GM23338 (cell line): Measurements from ENCODE around the gene ANKHD1. TPM values are rescaled to one million over a fixed set of nuclear protein-coding genes. Genes with fewer than 3 reads are reported as not detected.

Source experiments
- ATAC-seq: fragments of 200-7000 bp; cut with Tn5 transposase; 3 replicates; pipeline ENCODE4 v1.9.1; 2020
- DNase-seq: peaks from one replicate; pipeline ENCODE4 v3.0.0-alpha.2; 2015; ENCODE audit warnings: low spot score
- H2AFZ ChIP-seq: fragments of 200-600 bp; sonication (generic); 2 replicates; pipeline ENCODE4 v1.8.0; 2016; ENCODE audit warnings: antibody characterized with exemption, mild to moderate bottlenecking, moderate library complexity
- H3F3A ChIP-seq: fragments of 200-600 bp; sonication (generic); replicated peaks from 2 replicates; pipeline ENCODE4 v1.8.0; 2017; ENCODE audit warnings: antibody characterized with exemption, mixed run types, low read depth
- H3K27ac ChIP-seq: fragments of 200-600 bp; sonication (generic); 2 replicates; pipeline ENCODE4 v1.6.1; 2016; ENCODE audit warnings: low read depth
- H3K27me3 ChIP-seq: fragments of 200-600 bp; sonication (generic); 2 replicates; pipeline ENCODE4 v1.8.0; 2016; ENCODE audit warnings: mild to moderate bottlenecking, mixed run types, moderate library complexity; ENCODE audit not compliant: insufficient read depth
- H3K36me3 ChIP-seq: fragments of 200-600 bp; sonication (generic); 2 replicates; pipeline ENCODE4 v1.8.0; 2016; ENCODE audit warnings: mild to moderate bottlenecking; ENCODE audit not compliant: insufficient read depth
- H3K4me1 ChIP-seq: fragments of 200-600 bp; sonication (generic); 2 replicates; pipeline ENCODE4 v1.8.0; 2016; ENCODE audit warnings: mild to moderate bottlenecking, moderate library complexity; ENCODE audit not compliant: insufficient read depth
- H3K4me2 ChIP-seq: fragments of 200-600 bp; sonication (generic); 2 replicates; pipeline ENCODE4 v1.7.1; 2017; ENCODE audit warnings: mixed run types
- H3K4me3 ChIP-seq: fragments of 200-600 bp; sonication (generic); 2 replicates; pipeline ENCODE4 v1.6.1; 2016; ENCODE audit warnings: mixed run types
- H3K79me2 ChIP-seq: fragments of 200-600 bp; sonication (generic); replicated peaks from 2 replicates; pipeline ENCODE4 v1.8.0; 2017; ENCODE audit warnings: mild to moderate bottlenecking; ENCODE audit not compliant: insufficient read depth
- H3K9me2 ChIP-seq: fragments of 200-600 bp; sonication (generic); 2 replicates; pipeline ENCODE4 v1.8.0; 2017; ENCODE audit not compliant: insufficient read depth
- H4K20me1 ChIP-seq: fragments of 200-600 bp; sonication (generic); replicated peaks from 2 replicates; pipeline ENCODE4 v1.8.0; 2017; ENCODE audit warnings: mild to moderate bottlenecking; ENCODE audit not compliant: insufficient read depth
- H3K27ac Mint-ChIP-seq: 2 replicates; pipeline ENCODE4 v1.8.0; 2020; ENCODE audit warnings: inconsistent platforms, mild to moderate bottlenecking, moderate library complexity, mixed read lengths
- H3K27me3 Mint-ChIP-seq: 3 replicates; pipeline ENCODE4 v1.8.0; 2022; ENCODE audit warnings: low read depth, mild to moderate bottlenecking, moderate library complexity, mixed read lengths, inconsistent platforms; ENCODE audit not compliant: insufficient read depth, poor library complexity
- H3K36me3 Mint-ChIP-seq: 3 replicates; pipeline ENCODE4 v1.8.0; 2021; ENCODE audit warnings: low read depth, mild to moderate bottlenecking, inconsistent platforms, moderate library complexity, mixed read lengths
- H3K4me1 Mint-ChIP-seq: 3 replicates; pipeline ENCODE4 v1.8.0; 2020; ENCODE audit warnings: mild to moderate bottlenecking, inconsistent platforms, mixed read lengths
- H3K4me3 Mint-ChIP-seq: 3 replicates; pipeline ENCODE4 v1.8.0; 2021; ENCODE audit warnings: moderate library complexity, mild to moderate bottlenecking, inconsistent platforms, mixed read lengths
- H3K9me3 Mint-ChIP-seq: 3 replicates; pipeline ENCODE4 v1.8.0; 2020; ENCODE audit warnings: moderate library complexity, mild to moderate bottlenecking, inconsistent platforms, mixed read lengths
- CREB1 ChIP-seq: fragments of 250-450 bp; sonication (Bioruptor Pico); IDR thresholded peaks from 2 replicates; pipeline ENCODE4 v1.5.0; 2020; ENCODE audit warnings: low read depth, mild to moderate bottlenecking, moderate library complexity
- ETS1 ChIP-seq: IDR thresholded peaks from 2 replicates; pipeline ENCODE4 v1.6.1; 2016; ENCODE audit warnings: antibody characterized with exemption
- EZH2 ChIP-seq: fragments of 200-600 bp; sonication (generic); IDR thresholded peaks from one replicate; pipeline ENCODE4 v1.8.0; 2017; ENCODE audit warnings: antibody characterized with exemption, mild to moderate bottlenecking, low read depth; ENCODE audit not compliant: unreplicated experiment
- EZH2phosphoT487 ChIP-seq: fragments of 200-600 bp; sonication (generic); IDR thresholded peaks from one replicate; pipeline ENCODE4 v1.8.1; 2018; ENCODE audit warnings: antibody characterized with exemption; ENCODE audit not compliant: unreplicated experiment
- JUNB ChIP-seq: IDR thresholded peaks from one replicate; pipeline ENCODE4 v1.6.1; 2016; ENCODE audit warnings: antibody characterized with exemption; ENCODE audit not compliant: unreplicated experiment
- NANOG ChIP-seq: IDR thresholded peaks from 2 replicates; pipeline ENCODE4 v1.6.1; 2016; ENCODE audit warnings: antibody characterized with exemption, borderline replicate concordance
- POLR2AphosphoS5 ChIP-seq: IDR thresholded peaks from 2 replicates; pipeline ENCODE4 v1.6.1; 2016; ENCODE audit warnings: antibody characterized with exemption, low read depth
- REST ChIP-seq: IDR thresholded peaks from one replicate; pipeline ENCODE4 v1.6.1; 2018; ENCODE audit warnings: antibody characterized with exemption; ENCODE audit not compliant: unreplicated experiment
- STAT1 ChIP-seq: IDR thresholded peaks from one replicate; pipeline ENCODE4 v1.6.1; 2016; ENCODE audit warnings: antibody characterized with exemption; ENCODE audit not compliant: unreplicated experiment
- ZNF114 ChIP-seq: fragments of 250-450 bp; sonication (Bioruptor Pico); IDR thresholded peaks from 2 replicates; pipeline ENCODE4 v1.5.0; 2020; ENCODE audit warnings: mild to moderate bottlenecking, moderate library complexity
- ZNF331 ChIP-seq: fragments of 250-450 bp; sonication (Bioruptor Pico); IDR thresholded peaks from 2 replicates; pipeline ENCODE4 v1.5.0; 2020; ENCODE audit warnings: low read depth, mild to moderate bottlenecking, moderate library complexity
- polyA plus RNA-seq: library from polyadenylated mRNA; unstranded; fragments of >200 nt; fragmentation: Nextera tagmentation; extraction: Ambion mirVana; gene quantifications from 2 replicates; pipeline ENCODE4 v1.2.1, GENCODE V29; 2016
- total RNA-seq: library from RNA; depleted of rRNA; stranded (reverse); fragments of >200 nt; shearing (Covaris generic); gene quantifications from 2 replicates; pipeline ENCODE4 v1.2.3, GENCODE V29; 2014
- TF ChIP-seq, protein P1 (sequence below), 2 experiments: fragments of 200-600 bp in 1 of 2; sonication (generic) in 1 of 2; conservative IDR thresholded peaks; 2 replicates each; pipeline versions ENCODE4 v1.5.1 to v1.6.1; 2016 to 2017; ENCODE audit warnings: antibody characterized with exemption in 2 of 2, low read depth in 2 of 2, mild to moderate bottlenecking in 2 of 2, moderate library complexity in 1 of 2
- TF ChIP-seq, protein P2 (sequence below): fragments of 250-450 bp; sonication (Bioruptor Pico); IDR thresholded peaks from 2 replicates; pipeline ENCODE4 v1.5.0; 2020; ENCODE audit warnings: mild to moderate bottlenecking, moderate library complexity

Gene ANKHD1
- total and polyA plus RNA-seq, 2 experiments from 2014 or later: 73.0 to 119 TPM

DNA sequence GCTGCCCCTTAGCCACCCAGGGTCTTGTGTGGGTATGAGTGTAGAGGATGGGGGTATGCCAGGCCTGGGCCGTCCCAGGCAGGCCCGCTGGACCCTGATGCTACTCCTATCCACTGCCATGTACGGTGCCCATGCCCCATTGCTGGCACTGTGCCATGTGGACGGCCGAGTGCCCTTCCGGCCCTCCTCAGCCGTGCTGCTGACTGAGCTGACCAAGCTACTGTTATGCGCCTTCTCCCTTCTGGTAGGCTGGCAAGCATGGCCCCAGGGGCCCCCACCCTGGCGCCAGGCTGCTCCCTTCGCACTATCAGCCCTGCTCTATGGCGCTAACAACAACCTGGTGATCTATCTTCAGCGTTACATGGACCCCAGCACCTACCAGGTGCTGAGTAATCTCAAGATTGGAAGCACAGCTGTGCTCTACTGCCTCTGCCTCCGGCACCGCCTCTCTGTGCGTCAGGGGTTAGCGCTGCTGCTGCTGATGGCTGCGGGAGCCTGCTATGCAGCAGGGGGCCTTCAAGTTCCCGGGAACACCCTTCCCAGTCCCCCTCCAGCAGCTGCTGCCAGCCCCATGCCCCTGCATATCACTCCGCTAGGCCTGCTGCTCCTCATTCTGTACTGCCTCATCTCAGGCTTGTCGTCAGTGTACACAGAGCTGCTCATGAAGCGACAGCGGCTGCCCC is 165.6 kb downstream of the ANKHD1 start:
- H3K79me2 ChIP-seq: peaks cover 11% of the 10 kb centered on the region
- peaks cover 5% of the 10 kb centered on the region; the same call in 2 of the 3 replicates for H3K4me1 Mint-ChIP-seq
- H3F3A ChIP-seq: no peaks in the 10 kb centered on the region
- no peak overlapping the region for H3K27ac Mint-ChIP-seq
- no peak overlapping the region for H3K4me3 Mint-ChIP-seq
- no peak overlapping the region for H3K4me3 ChIP-seq
- ATAC-seq (no peak), DNase-seq (no peak)
- H3K27me3 Mint-ChIP-seq: peaks cover 13% of the 10 kb centered on the region
- H3K36me3 Mint-ChIP-seq: peaks cover 26% of the 10 kb centered on the region
- TF ChIP-seq JUNB: no peak
- no peak for TF ChIP-seq ZNF331 (CRISPR knock-in tag)
- no peak for TF ChIP-seq REST
- no peak for TF ChIP-seq ZNF114
- no peak for TF ChIP-seq EZH2phosphoT487
- no peak for TF ChIP-seq STAT1
- TF ChIP-seq EZH2: no peak
- TF ChIP-seq ETS1: no peak
- TF ChIP-seq, protein P1, sequence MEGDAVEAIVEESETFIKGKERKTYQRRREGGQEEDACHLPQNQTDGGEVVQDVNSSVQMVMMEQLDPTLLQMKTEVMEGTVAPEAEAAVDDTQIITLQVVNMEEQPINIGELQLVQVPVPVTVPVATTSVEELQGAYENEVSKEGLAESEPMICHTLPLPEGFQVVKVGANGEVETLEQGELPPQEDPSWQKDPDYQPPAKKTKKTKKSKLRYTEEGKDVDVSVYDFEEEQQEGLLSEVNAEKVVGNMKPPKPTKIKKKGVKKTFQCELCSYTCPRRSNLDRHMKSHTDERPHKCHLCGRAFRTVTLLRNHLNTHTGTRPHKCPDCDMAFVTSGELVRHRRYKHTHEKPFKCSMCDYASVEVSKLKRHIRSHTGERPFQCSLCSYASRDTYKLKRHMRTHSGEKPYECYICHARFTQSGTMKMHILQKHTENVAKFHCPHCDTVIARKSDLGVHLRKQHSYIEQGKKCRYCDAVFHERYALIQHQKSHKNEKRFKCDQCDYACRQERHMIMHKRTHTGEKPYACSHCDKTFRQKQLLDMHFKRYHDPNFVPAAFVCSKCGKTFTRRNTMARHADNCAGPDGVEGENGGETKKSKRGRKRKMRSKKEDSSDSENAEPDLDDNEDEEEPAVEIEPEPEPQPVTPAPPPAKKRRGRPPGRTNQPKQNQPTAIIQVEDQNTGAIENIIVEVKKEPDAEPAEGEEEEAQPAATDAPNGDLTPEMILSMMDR (conservative IDR thresholded peaks at IDR 0.05; ENCODE audit: low read depth in 2 of 2): no peak
- no peak for TF ChIP-seq CREB1
- TF ChIP-seq NANOG: no peak
- TF ChIP-seq, protein P2, sequence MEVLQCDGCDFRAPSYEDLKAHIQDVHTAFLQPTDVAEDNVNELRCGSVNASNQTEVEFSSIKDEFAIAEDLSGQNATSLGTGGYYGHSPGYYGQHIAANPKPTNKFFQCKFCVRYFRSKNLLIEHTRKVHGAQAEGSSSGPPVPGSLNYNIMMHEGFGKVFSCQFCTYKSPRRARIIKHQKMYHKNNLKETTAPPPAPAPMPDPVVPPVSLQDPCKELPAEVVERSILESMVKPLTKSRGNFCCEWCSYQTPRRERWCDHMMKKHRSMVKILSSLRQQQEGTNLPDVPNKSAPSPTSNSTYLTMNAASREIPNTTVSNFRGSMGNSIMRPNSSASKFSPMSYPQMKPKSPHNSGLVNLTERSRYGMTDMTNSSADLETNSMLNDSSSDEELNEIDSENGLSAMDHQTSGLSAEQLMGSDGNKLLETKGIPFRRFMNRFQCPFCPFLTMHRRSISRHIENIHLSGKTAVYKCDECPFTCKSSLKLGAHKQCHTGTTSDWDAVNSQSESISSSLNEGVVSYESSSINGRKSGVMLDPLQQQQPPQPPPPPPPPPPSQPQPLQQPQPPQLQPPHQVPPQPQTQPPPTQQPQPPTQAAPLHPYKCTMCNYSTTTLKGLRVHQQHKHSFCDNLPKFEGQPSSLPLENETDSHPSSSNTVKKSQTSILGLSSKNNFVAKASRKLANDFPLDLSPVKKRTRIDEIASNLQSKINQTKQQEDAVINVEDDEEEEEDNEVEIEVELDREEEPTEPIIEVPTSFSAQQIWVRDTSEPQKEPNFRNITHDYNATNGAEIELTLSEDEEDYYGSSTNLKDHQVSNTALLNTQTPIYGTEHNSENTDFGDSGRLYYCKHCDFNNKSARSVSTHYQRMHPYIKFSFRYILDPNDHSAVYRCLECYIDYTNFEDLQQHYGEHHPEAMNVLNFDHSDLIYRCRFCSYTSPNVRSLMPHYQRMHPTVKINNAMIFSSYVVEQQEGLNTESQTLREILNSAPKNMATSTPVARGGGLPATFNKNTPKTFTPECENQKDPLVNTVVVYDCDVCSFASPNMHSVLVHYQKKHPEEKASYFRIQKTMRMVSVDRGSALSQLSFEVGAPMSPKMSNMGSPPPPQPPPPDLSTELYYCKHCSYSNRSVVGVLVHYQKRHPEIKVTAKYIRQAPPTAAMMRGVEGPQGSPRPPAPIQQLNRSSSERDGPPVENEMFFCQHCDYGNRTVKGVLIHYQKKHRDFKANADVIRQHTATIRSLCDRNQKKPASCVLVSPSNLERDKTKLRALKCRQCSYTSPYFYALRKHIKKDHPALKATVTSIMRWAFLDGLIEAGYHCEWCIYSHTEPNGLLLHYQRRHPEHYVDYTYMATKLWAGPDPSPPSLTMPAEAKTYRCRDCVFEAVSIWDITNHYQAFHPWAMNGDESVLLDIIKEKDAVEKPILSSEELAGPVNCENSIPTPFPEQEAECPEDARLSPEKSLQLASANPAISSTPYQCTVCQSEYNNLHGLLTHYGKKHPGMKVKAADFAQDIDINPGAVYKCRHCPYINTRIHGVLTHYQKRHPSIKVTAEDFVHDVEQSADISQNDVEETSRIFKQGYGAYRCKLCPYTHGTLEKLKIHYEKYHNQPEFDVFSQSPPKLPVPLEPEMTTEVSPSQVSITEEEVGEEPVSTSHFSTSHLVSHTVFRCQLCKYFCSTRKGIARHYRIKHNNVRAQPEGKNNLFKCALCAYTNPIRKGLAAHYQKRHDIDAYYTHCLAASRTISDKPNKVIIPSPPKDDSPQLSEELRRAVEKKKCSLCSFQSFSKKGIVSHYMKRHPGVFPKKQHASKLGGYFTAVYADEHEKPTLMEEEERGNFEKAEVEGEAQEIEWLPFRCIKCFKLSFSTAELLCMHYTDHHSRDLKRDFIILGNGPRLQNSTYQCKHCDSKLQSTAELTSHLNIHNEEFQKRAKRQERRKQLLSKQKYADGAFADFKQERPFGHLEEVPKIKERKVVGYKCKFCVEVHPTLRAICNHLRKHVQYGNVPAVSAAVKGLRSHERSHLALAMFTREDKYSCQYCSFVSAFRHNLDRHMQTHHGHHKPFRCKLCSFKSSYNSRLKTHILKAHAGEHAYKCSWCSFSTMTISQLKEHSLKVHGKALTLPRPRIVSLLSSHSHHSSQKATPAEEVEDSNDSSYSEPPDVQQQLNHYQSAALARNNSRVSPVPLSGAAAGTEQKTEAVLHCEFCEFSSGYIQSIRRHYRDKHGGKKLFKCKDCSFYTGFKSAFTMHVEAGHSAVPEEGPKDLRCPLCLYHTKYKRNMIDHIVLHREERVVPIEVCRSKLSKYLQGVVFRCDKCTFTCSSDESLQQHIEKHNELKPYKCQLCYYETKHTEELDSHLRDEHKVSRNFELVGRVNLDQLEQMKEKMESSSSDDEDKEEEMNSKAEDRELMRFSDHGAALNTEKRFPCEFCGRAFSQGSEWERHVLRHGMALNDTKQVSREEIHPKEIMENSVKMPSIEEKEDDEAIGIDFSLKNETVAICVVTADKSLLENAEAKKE (CRISPR knock-in tag): no peak
- TF ChIP-seq POLR2AphosphoS5: no peak
- peaks cover 8% of the 10 kb centered on the region; the same call in 1 of the 2 replicates for H4K20me1 ChIP-seq
- H2AFZ ChIP-seq: no peak overlapping the region
- H3K36me3 ChIP-seq: no peaks in the 10 kb centered on the region
- H3K4me1 ChIP-seq: peaks cover 5% of the 10 kb centered on the region; the same call in 1 of the 2 replicates
- H3K4me2 ChIP-seq: no peak overlapping the region
- H3K9me2 ChIP-seq: no peaks in the 10 kb centered on the region
- H3K9me3 Mint-ChIP-seq: no peaks in the 10 kb centered on the region; the same call in 2 of the 3 replicates
- H3K27me3 ChIP-seq: no peaks in the 10 kb centered on the region
- H3K27ac ChIP-seq: no peak overlapping the region
